ENCODE measurements around the gene USP30. TPM values are rescaled to one million over a fixed set of nuclear protein-coding genes. Genes with fewer than 3 reads are reported as not detected.

Gene USP30
- total RNA-seq, 2 donors from 2014 or later: 25.1 to 27.7 TPM

- Histone ChIP-seq H3K27me3 (no peaks in the 10 kb centered on the region), H3K4me3 (no peak overlapping the region), H3K4me1 (no peaks in the 10 kb centered on the region), H3K36me3 (no peaks in the 10 kb centered on the region), H3K27ac (no peak overlapping the region), H3K9me3 (no peaks in the 10 kb centered on the region), H3K9ac (ENCODE audit: low read depth in 2 of 2, low read length in 2 of 2) (no peak overlapping the region)
- DNase-seq: no peak
- intact Hi-C loops (cut with DNase I): no loop called here
- TF ChIP-seq CTCF (IDR thresholded peaks at IDR 0.05): no peak
Measured at GRCh38 chr12:109016016-109016415, 36.4 kb upstream of the USP30 start.

GRCh38 chr12:109016978-109017377 is 35.4 kb upstream of the USP30 start:
- no peak for DNase-seq
- H3K27ac ChIP-seq: no peak overlapping the region
- H3K9me3 ChIP-seq: no peaks in the 10 kb centered on the region
- H3K4me1 ChIP-seq: no peaks in the 10 kb centered on the region
- no peak for TF ChIP-seq CTCF (IDR thresholded peaks at IDR 0.05)
- no peaks in the 10 kb centered on the region for H3K27me3 ChIP-seq
- intact Hi-C loops (cut with DNase I): no loop called here
- no peaks in the 10 kb centered on the region for H3K36me3 ChIP-seq
- no peak overlapping the region for H3K4me3 ChIP-seq
- no peak overlapping the region for H3K9ac ChIP-seq (ENCODE audit: low read depth in 2 of 2, low read length in 2 of 2)

DNA sequence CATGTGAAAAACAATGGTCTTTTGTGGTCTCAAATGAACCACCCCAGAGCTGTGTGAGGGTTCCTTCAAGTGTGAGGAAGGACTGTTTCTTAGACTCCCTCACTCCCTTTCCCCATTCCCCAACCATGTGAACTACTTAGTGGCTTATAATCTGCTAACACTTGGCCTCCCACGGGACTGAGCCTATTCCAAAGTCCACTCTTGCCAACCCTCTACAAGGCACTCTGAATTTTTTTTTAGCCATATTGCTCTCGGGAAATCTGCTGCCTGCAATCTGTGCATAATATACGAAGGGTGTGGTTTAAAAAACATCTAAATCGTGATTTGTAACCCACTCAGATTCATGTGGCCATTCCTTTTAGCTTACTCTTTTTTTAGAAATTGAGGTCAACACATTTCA is 34.1 kb upstream of the USP30 start:
- Histone ChIP-seq H3K9ac (ENCODE audit: low read depth in 2 of 2, low read length in 2 of 2) (no peak overlapping the region), H3K9me3 (no peaks in the 10 kb centered on the region), H3K27ac (no peak overlapping the region), H3K4me1 (no peaks in the 10 kb centered on the region), H3K4me3 (no peak overlapping the region), H3K36me3 (no peaks in the 10 kb centered on the region), H3K27me3 (no peaks in the 10 kb centered on the region)
- no peak for DNase-seq
- TF ChIP-seq CTCF (IDR thresholded peaks at IDR 0.05): no peak
- intact Hi-C loops (cut with DNase I): no loop called here

DNA sequence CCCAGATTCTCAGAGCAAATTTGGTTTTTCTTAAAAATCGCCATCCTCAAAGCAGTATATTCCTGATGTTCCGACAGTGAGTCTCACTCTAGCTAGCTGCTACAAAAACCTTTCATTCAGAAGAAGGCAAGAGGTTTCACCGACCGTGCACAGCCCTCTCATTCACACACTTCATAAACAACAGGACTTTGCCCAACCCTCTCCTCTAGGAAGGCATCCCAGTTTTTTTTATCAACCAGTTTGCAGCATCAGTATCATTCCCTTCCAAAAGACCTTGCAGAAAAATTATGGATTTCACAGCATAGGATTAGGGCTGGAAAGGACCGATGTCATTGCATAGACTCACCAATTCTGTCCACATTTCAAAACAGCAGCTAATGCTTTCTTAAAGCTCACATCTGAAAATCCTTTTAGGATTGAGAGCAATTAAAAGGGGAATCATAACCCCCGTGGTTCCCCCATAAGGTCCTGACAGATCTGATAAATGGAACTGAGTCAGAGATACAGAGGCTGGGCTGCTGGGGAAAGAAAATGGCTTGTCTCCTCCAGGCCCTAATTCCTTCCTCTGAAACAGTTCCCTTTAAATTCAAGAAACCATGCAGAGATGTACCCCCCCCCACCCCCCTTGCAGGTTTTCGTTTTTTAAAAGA is 32.1 kb upstream of the USP30 start:
- Histone ChIP-seq H3K4me1 (no peaks in the 10 kb centered on the region), H3K36me3 (no peaks in the 10 kb centered on the region), H3K9ac (ENCODE audit: low read depth in 2 of 2, low read length in 2 of 2) (no peak overlapping the region), H3K27ac (no peak overlapping the region), H3K9me3 (no peaks in the 10 kb centered on the region), H3K27me3 (no peaks in the 10 kb centered on the region), H3K4me3 (no peak overlapping the region)
- no peak for DNase-seq
- TF ChIP-seq CTCF (IDR thresholded peaks at IDR 0.05): no peak
- intact Hi-C loops (cut with DNase I): no loop called here

- DNase-seq: peak; percentile 70
- Histone ChIP-seq H3K4me1 (no peaks in the 10 kb centered on the region), H3K9ac (ENCODE audit: low read depth in 2 of 2, low read length in 2 of 2) (no peak within 1 kb of the TSS), H3K27me3 (no peaks in the 10 kb centered on the region), H3K27ac (no peak within 1 kb of the TSS), H3K4me3 (no peak within 1 kb of the TSS), H3K36me3 (no peaks in the 10 kb centered on the region), H3K9me3 (no peaks in the 10 kb centered on the region)
- intact Hi-C loops (cut with DNase I): no loop called here
- no peak for TF ChIP-seq CTCF (IDR thresholded peaks at IDR 0.05)
Measured at GRCh38 chr12:109020796-109021380, 31.5 kb upstream of the USP30 start, which contains the start of gene SVOP. Gene SVOP (minus strand): TSS chr12:109021068. CDS start chr12:109020868, 200 bp downstream.
